ENCODE results near the gene ADAR. TPM values are rescaled to one million over a fixed set of nuclear protein-coding genes. Genes with fewer than 3 reads are reported as not detected.

Gene ADAR
- total RNA-seq, 1 donor from 2014 or later, result 44.5 TPM

DNA sequence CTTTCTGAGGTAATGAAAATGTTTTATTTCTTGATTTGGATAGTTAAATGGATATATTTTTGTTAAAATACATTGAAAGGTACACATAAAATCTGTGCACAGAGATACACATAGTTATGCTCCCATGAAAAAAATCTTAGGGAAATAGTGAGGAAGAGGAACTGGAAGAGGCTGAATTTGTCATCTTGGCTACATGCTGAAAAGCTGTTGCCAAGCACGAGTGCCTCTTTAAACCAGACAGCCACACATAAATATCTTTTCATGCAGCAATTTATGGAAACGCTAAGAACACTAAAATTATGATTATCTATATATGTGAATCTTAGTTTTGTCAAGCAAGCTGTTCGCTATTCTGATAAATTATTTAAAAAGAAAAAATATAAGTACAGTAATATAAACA, 12.8 kb upstream of the ADAR start:
- TF ChIP-seq, protein P1, sequence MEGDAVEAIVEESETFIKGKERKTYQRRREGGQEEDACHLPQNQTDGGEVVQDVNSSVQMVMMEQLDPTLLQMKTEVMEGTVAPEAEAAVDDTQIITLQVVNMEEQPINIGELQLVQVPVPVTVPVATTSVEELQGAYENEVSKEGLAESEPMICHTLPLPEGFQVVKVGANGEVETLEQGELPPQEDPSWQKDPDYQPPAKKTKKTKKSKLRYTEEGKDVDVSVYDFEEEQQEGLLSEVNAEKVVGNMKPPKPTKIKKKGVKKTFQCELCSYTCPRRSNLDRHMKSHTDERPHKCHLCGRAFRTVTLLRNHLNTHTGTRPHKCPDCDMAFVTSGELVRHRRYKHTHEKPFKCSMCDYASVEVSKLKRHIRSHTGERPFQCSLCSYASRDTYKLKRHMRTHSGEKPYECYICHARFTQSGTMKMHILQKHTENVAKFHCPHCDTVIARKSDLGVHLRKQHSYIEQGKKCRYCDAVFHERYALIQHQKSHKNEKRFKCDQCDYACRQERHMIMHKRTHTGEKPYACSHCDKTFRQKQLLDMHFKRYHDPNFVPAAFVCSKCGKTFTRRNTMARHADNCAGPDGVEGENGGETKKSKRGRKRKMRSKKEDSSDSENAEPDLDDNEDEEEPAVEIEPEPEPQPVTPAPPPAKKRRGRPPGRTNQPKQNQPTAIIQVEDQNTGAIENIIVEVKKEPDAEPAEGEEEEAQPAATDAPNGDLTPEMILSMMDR (IDR thresholded peaks at IDR 0.05; ENCODE audit: insufficient read depth, low read length, severe bottlenecking), result no peak
- H3K4me3 ChIP-seq (ENCODE audit: low read depth, low read length), result no peak overlapping the region
- H3K27me3 ChIP-seq (ENCODE audit: control insufficient read depth, insufficient read depth, low read length), result no peaks in the 10 kb centered on the region
- peaks cover 3% of the 10 kb centered on the region for H3K36me3 ChIP-seq (ENCODE audit: control insufficient read depth, insufficient read depth, low read length)
- no peak for DNase-seq (ENCODE audit: low read depth)
- FAIRE-seq, result no peak

DNA sequence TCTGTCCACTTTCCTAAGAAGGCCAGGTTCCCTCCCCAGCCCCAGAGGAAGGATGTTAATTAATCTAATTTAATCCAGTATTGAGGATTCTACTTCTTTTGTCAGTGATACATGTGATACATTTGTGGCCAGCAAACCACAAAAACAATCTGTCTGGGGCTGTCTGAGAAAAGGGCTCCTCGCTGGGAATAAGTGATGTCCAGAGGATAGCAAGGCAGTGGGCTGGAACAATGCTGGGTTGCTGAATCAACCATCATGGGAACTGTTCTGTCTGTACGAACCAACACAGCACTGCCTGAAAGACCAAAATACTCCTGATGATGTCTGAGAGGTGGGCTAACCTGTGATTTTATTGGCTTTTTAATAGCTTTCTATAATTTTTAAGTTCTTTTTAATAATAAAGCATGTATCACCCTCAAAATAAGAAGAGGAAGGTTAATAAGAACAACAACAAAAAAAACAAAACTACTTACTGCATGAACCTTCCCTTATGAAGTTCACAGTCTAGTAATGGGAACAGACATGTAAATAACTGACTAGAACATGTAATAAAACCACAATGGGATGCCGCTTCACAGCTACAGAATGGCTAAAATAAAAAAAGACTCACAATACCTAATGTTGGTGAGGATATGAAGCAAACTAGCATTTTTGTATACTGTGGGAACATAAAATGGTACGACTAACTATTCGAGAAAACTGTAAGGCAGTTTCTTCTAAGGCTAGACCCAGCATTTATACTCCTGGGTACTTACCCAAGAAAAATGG, 11.4 kb upstream of the ADAR start:
- Histone ChIP-seq H3K4me3 (ENCODE audit: low read depth, low read length) (no peak overlapping the region), H3K27me3 (ENCODE audit: control insufficient read depth, insufficient read depth, low read length) (no peaks in the 10 kb centered on the region), H3K36me3 (ENCODE audit: control insufficient read depth, insufficient read depth, low read length) (peaks cover 1% of the 10 kb centered on the region)
- TF ChIP-seq, protein P1 (IDR thresholded peaks at IDR 0.05; ENCODE audit: insufficient read depth, low read length, severe bottlenecking), result no peak
- DNase-seq (ENCODE audit: low read depth), result no peak
- FAIRE-seq, result no peak

DNA sequence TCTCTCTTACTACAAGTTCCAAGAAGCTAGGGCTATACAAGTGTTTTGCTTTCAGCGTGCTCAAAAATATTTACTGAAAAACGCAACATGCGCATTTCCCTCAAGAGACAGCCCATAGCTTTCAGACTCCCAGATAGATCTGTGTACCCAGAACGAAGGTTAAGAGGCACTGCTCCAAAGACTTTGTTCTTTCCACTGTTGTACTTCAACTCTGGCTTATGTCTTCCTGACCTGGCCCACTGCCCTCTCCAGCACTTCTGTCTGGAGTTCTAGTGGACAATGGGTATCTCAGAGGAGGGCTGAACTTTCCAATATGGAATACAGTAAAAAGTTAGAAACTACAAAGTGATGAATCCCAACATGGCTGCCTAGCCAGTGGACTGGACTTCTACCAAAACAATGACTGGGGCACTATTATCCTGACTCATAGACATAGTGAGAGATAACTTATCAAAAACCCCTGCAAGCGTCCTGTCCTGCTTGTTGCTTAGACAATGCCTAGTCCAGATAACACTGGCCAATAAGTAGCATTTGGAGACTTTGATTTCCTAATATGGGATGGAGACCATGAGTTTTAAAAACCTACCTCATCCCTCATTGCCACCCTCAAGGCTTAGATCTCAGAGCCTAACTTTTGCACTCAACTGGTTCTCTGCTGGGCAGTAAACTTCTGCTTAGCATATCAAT, 8.8 kb upstream of the ADAR start:
- Histone ChIP-seq H3K4me3 (ENCODE audit: low read depth, low read length) (no peak overlapping the region), H3K36me3 (ENCODE audit: control insufficient read depth, insufficient read depth, low read length) (no peaks in the 10 kb centered on the region), H3K27me3 (ENCODE audit: control insufficient read depth, insufficient read depth, low read length) (no peaks in the 10 kb centered on the region)
- FAIRE-seq (no peak), DNase-seq (ENCODE audit: low read depth) (no peak)
- TF ChIP-seq, protein P1 (IDR thresholded peaks at IDR 0.05; ENCODE audit: insufficient read depth, low read length, severe bottlenecking), result no peak

DNA sequence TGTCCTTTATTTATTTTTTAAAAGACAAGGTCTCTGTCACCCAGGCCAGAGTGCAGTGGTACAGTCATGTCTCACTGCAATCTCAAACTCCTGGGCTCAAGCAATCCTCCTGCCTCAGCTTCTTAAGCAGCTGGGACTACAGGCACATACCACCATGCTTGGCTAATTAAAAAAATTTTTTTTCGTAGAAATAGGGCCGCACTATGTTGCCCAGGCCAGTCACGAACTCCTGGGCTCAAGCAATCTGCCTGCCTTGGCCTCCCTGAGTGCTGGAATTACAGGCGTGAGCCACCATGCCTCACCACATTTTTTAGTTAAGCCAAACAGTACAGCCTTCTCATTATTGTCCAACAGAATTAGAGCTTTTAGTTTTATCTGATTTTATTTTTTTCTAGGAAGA, 7.4 kb upstream of the ADAR start:
- Histone ChIP-seq H3K4me3 (ENCODE audit: low read depth, low read length) (no peak overlapping the region), H3K36me3 (ENCODE audit: control insufficient read depth, insufficient read depth, low read length) (no peaks in the 10 kb centered on the region), H3K27me3 (ENCODE audit: control insufficient read depth, insufficient read depth, low read length) (no peaks in the 10 kb centered on the region)
- FAIRE-seq, result no peak
- TF ChIP-seq, protein P1 (IDR thresholded peaks at IDR 0.05; ENCODE audit: insufficient read depth, low read length, severe bottlenecking), result no peak
- no peak for DNase-seq (ENCODE audit: low read depth)

DNA sequence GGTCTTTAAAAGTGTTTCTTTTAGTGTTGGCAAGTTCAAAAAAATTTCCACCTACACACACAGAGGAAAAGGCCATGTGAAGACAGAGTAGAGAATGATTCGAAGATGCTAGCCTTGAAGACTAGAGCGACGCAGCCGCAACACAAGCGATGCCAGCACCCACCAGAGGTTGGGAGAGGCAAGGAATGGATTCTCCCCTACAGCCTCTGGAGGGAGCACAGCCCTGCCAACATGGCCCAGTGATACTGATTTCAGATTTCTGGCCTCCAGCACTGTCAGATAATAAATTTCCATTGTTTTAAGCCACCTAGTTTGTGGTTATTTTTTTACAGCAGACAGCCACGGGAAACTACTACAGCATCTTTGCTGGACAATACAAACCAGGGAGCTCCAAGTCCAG, 6.9 kb upstream of the ADAR start:
- Histone ChIP-seq H3K27me3 (ENCODE audit: control insufficient read depth, insufficient read depth, low read length) (no peaks in the 10 kb centered on the region), H3K36me3 (ENCODE audit: control insufficient read depth, insufficient read depth, low read length) (no peaks in the 10 kb centered on the region), H3K4me3 (ENCODE audit: low read depth, low read length) (no peak overlapping the region)
- DNase-seq (ENCODE audit: low read depth) (no peak), FAIRE-seq (no peak)
- TF ChIP-seq, protein P1 (IDR thresholded peaks at IDR 0.05; ENCODE audit: insufficient read depth, low read length, severe bottlenecking), result no peak

All from bronchial epithelial cell (primary cell).